H1 (cell line): ENCODE measurements around the gene DYNLT3. TPM values are rescaled to one million over a fixed set of nuclear protein-coding genes. Genes with fewer than 3 reads are reported as not detected.

Experiments
- CTCF ChIA-PET: fragments of 300-600 bp; sonication (Branson Sonifier 250); formaldehyde crosslinking; loops from one replicate; lab custom pipeline; 2021; ENCODE audit not compliant: partially characterized antibody; lab: Charles Lee
- POLR2A ChIA-PET: fragments of 300-600 bp; sonication (Branson Sonifier 250); formaldehyde crosslinking; loops from one replicate; lab custom pipeline; 2021; ENCODE audit warnings: inconsistent platforms; ENCODE audit not compliant: partially characterized antibody; lab: Charles Lee
- DNase-seq, 2 experiments: peaks; one replicate each; pipeline versions ENCODE4 v3.0.0 to v3.0.0-alpha.2; 2010 to 2022; ENCODE audit warnings: low spot score in 2 of 2, low read depth in 1 of 2, mixed read lengths in 1 of 2
- FAIRE-seq: peaks from 2 replicates; lab custom pipeline; 2011; peaks lifted over from hg19 to GRCh38; lab: Jason Lieb, UNC
- H2AFZ ChIP-seq: 2 replicates; pipeline ENCODE4 v1.8.1; 2012; ENCODE audit warnings: low read length, inconsistent platforms
- H2AK5ac ChIP-seq: 2 replicates; pipeline ENCODE4 v1.6.1; 2013; ENCODE audit warnings: low read depth, low read length
- H2BK120ac ChIP-seq: replicated peaks from 2 replicates; pipeline ENCODE3; 2013; ENCODE audit warnings: low read depth, low read length, inconsistent platforms
- H2BK12ac ChIP-seq: 2 replicates; pipeline ENCODE4 v1.6.1; 2013; ENCODE audit warnings: low read depth, low read length
- H2BK15ac ChIP-seq: 2 replicates; pipeline ENCODE4 v1.6.1; 2013; ENCODE audit warnings: low read length
- H2BK20ac ChIP-seq: 2 replicates; pipeline ENCODE4 v1.6.1; 2013; ENCODE audit warnings: low read length
- H2BK5ac ChIP-seq: 2 replicates; pipeline ENCODE4 v1.6.1; 2013; ENCODE audit warnings: low read depth, low read length
- H3K14ac ChIP-seq: 2 replicates; pipeline ENCODE4 v1.6.1; 2013; ENCODE audit warnings: inconsistent platforms; ENCODE audit not compliant: insufficient read length
- H3K18ac ChIP-seq: 2 replicates; pipeline ENCODE4 v1.6.1; 2013; ENCODE audit warnings: low read length; ENCODE audit errors: extremely low read depth
- H3K23ac ChIP-seq: 2 replicates; pipeline ENCODE4 v1.6.1; 2013; ENCODE audit warnings: inconsistent platforms; ENCODE audit not compliant: insufficient read length
- H3K23me2 ChIP-seq: 2 replicates; pipeline ENCODE4 v1.6.1; 2013; ENCODE audit warnings: low read depth, low read length
- H3K27ac ChIP-seq: 2 replicates; pipeline ENCODE4 v1.6.1; 2011; ENCODE audit warnings: low read depth, low read length, inconsistent platforms
- H3K27me3 ChIP-seq, 4 experiments: replicated peaks in 1 of 4; 1 replicate in 1 of 4; 2 replicates in 3 of 4; pipeline versions ENCODE4 v1.6.1 to v1.8.1; 2011 to 2013; ENCODE audit warnings: low read length in 3 of 4, mild to moderate bottlenecking in 3 of 4, inconsistent platforms in 2 of 4, mixed read lengths in 2 of 4, moderate library complexity in 1 of 4; ENCODE audit not compliant: control insufficient read depth in 3 of 4, insufficient read depth in 3 of 4; ENCODE audit errors: extremely low read depth in 1 of 4
- H3K36me3 ChIP-seq, 4 experiments: 2 replicates each; pipeline versions ENCODE4 v1.6.1 to v1.8.1; 2011 to 2013; ENCODE audit warnings: mild to moderate bottlenecking in 4 of 4, low read length in 3 of 4, moderate library complexity in 2 of 4, control low read depth in 1 of 4, inconsistent platforms in 1 of 4; ENCODE audit not compliant: insufficient read depth in 4 of 4, control insufficient read depth in 2 of 4
- H3K4ac ChIP-seq: replicated peaks from 2 replicates; pipeline ENCODE3; 2013; ENCODE audit warnings: low read length, low read depth, mixed read lengths, inconsistent platforms; ENCODE audit not compliant: insufficient read length
- H3K4me1 ChIP-seq, 4 experiments: replicated peaks in 1 of 4; 1 replicate in 1 of 4; 2 replicates in 3 of 4; pipeline versions ENCODE4 v1.6.1 to v1.8.1; 2011 to 2013; ENCODE audit warnings: low read length in 3 of 4, inconsistent platforms in 2 of 4, mixed read lengths in 1 of 4; ENCODE audit not compliant: insufficient read depth in 4 of 4, control insufficient read depth in 3 of 4
- H3K4me2 ChIP-seq, 2 experiments: 2 replicates each; pipeline versions ENCODE4 v1.6.1 to v1.8.1; 2011 to 2013; ENCODE audit warnings: low read depth in 2 of 2, low read length in 2 of 2, control low read depth in 1 of 2, inconsistent platforms in 1 of 2, mild to moderate bottlenecking in 1 of 2; ENCODE audit not compliant: insufficient read depth in 1 of 2
- H3K4me3 ChIP-seq, 4 experiments: fragments of 200-600, 300-600 bp in 1 of 4; sonication (generic), shearing (Covaris generic), sonication (Bioruptor Twin) in 1 of 4; 2 replicates each; pipeline versions ENCODE4 v1.5.1 to v1.8.1; 2011 to 2016; ENCODE audit warnings: low read length in 4 of 4, low read depth in 3 of 4, control low read depth in 2 of 4, inconsistent platforms in 2 of 4, mild to moderate bottlenecking in 2 of 4, mixed read lengths in 1 of 4, moderate library complexity in 1 of 4; ENCODE audit not compliant: insufficient read depth in 2 of 4; ENCODE audit errors: extremely low read depth in 1 of 4
- H3K56ac ChIP-seq: replicated peaks from 2 replicates; pipeline ENCODE3; 2013; ENCODE audit warnings: low read depth, mild to moderate bottlenecking, mixed read lengths, low read length, inconsistent platforms; ENCODE audit not compliant: insufficient read length
- H3K79me1 ChIP-seq: 2 replicates; pipeline ENCODE4 v1.6.1; 2013; ENCODE audit warnings: low read depth, low read length, control low read depth
- H3K79me2 ChIP-seq, 2 experiments: 2 replicates each; pipeline versions ENCODE4 v1.6.1 to v1.8.1; 2012 to 2013; ENCODE audit warnings: low read length in 2 of 2, mild to moderate bottlenecking in 2 of 2, inconsistent platforms in 1 of 2; ENCODE audit not compliant: insufficient read depth in 2 of 2, control insufficient read depth in 1 of 2
- H3K9ac ChIP-seq, 4 experiments: replicated peaks in 1 of 4; 1 replicate in 1 of 4; 2 replicates in 3 of 4; pipeline versions ENCODE4 v1.6.1 to v1.8.1; 2011 to 2013; ENCODE audit warnings: low read depth in 3 of 4, low read length in 3 of 4, control low read depth in 2 of 4, mild to moderate bottlenecking in 2 of 4, moderate library complexity in 2 of 4, inconsistent platforms in 1 of 4; ENCODE audit errors: extremely low read depth in 1 of 4
- H3K9me3 ChIP-seq, 2 experiments: 2 replicates each; pipeline versions ENCODE4 v1.6.1 to v1.8.1; 2012 to 2013; ENCODE audit warnings: mild to moderate bottlenecking in 2 of 2, moderate library complexity in 2 of 2, control low read depth in 1 of 2, inconsistent platforms in 1 of 2, low read depth in 1 of 2, low read length in 1 of 2, mixed read lengths in 1 of 2; ENCODE audit not compliant: insufficient read depth in 2 of 2
- H4K20me1 ChIP-seq, 2 experiments: replicated peaks in 1 of 2; 2 replicates each; pipeline versions ENCODE3 to v1.8.1; 2011 to 2013; ENCODE audit warnings: inconsistent platforms in 2 of 2, low read length in 2 of 2, mild to moderate bottlenecking in 1 of 2; ENCODE audit not compliant: insufficient read depth in 2 of 2, control insufficient read depth in 1 of 2
- H4K5ac ChIP-seq: 2 replicates; pipeline ENCODE4 v1.6.1; 2013; ENCODE audit warnings: low read length, low read depth, mixed read lengths, inconsistent platforms; ENCODE audit not compliant: insufficient read length
- H4K8ac ChIP-seq: 2 replicates; pipeline ENCODE4 v1.8.0; 2013; ENCODE audit warnings: mild to moderate bottlenecking, moderate library complexity, low read length, inconsistent platforms; ENCODE audit not compliant: insufficient read depth; ENCODE audit errors: extremely low read depth
- H4K91ac ChIP-seq: replicated peaks from 2 replicates; pipeline ENCODE3; 2013; ENCODE audit warnings: low read length, mixed read lengths, inconsistent platforms; ENCODE audit not compliant: insufficient read length
- ASH2L ChIP-seq: fragments of 200-600, 300-600 bp; sonication (generic); IDR thresholded peaks from one replicate; pipeline ENCODE4 v1.7.1; 2017; ENCODE audit warnings: low read length
- HDAC2 ChIP-seq, 2 experiments: fragments of 300-600 bp in 1 of 2; sonication (generic) in 1 of 2; IDR thresholded peaks; 2 replicates each; pipeline ENCODE4 v1.6.1; 2011 to 2012; ENCODE audit warnings: low read depth in 2 of 2, low read length in 2 of 2, mild to moderate bottlenecking in 2 of 2, moderate library complexity in 2 of 2, borderline replicate concordance in 1 of 2, inconsistent platforms in 1 of 2
- KDM1A ChIP-seq: fragments of 200-600, 300-600 bp; sonication (generic); IDR thresholded peaks from 2 replicates; pipeline ENCODE4 v1.7.1; 2016; ENCODE audit warnings: mild to moderate bottlenecking, low read length, borderline replicate concordance
- NRF1 ChIP-seq: IDR thresholded peaks from 2 replicates; pipeline ENCODE4 v1.6.1; 2011; ENCODE audit warnings: mild to moderate bottlenecking, low read depth, low read length, improper control_type of control experiment
- POLR2A ChIP-seq, 2 experiments: IDR thresholded peaks; 1 replicate in 1 of 2; 2 replicates in 1 of 2; pipeline ENCODE4 v1.6.1; 2011; ENCODE audit warnings: low read depth in 2 of 2, low read length in 2 of 2, mild to moderate bottlenecking in 2 of 2; ENCODE audit errors: control extremely low read depth in 1 of 2
- POLR2AphosphoS5 ChIP-seq: IDR thresholded peaks from 2 replicates; pipeline ENCODE4 v1.6.1; 2011; ENCODE audit warnings: low read depth, low read length
- RFX5 ChIP-seq: IDR thresholded peaks from 2 replicates; pipeline ENCODE4 v1.6.1; 2011; ENCODE audit warnings: low read depth, low read length, improper control_type of control experiment, borderline replicate concordance
- RXRA ChIP-seq: IDR thresholded peaks from 2 replicates; pipeline ENCODE4 v1.6.1; 2011; ENCODE audit warnings: low read depth, mild to moderate bottlenecking, low read length, moderate library complexity; ENCODE audit not compliant: insufficient read depth
- SIN3A ChIP-seq, 2 experiments: IDR thresholded peaks in 1 of 2; conservative IDR thresholded peaks in 1 of 2; 2 replicates each; pipeline ENCODE4 v1.6.1; 2011 to 2012; ENCODE audit warnings: low read length in 2 of 2, improper control_type of control experiment in 1 of 2, low read depth in 1 of 2, mild to moderate bottlenecking in 1 of 2
- SP1 ChIP-seq: IDR thresholded peaks from 2 replicates; pipeline ENCODE4 v1.6.1; 2011; ENCODE audit warnings: low read depth, low read length
- SP2 ChIP-seq: IDR thresholded peaks from 2 replicates; pipeline ENCODE4 v1.6.1; 2012; ENCODE audit warnings: mild to moderate bottlenecking, low read length, inconsistent platforms
- SP4 ChIP-seq: IDR thresholded peaks from 2 replicates; pipeline ENCODE4 v1.6.1; 2012; ENCODE audit warnings: low read length, inconsistent platforms
- WGBS, 2 experiments: shearing (Covaris generic) in 1 of 2; methylation state at CpG; one replicate each; pipeline versions ENCODE4 v1.1.6 to v1.1.7; 2013 to 2015; ENCODE audit warnings: low lambda C conversion rate in 2 of 2, mixed read lengths in 2 of 2, inconsistent platforms in 1 of 2, low coverage in 1 of 2, missing lambda C conversion rate in 1 of 2; ENCODE audit not compliant: insufficient replicate concordance in 2 of 2, insufficient coverage in 1 of 2, insufficient read length in 1 of 2; ENCODE audit errors: extremely low coverage in 1 of 2, missing lambda C conversion rate in 1 of 2; 5-methylcytosine and 5-hydroxymethylcytosine counted together
- polyA plus RNA-seq, 7 experiments: library from polyadenylated mRNA; depleted of rRNA in 3 of 7; stranded (reverse) in 5 of 7; unstranded in 2 of 7; fragments of >200 nt in 5 of 7; fragments of 200-250 nt in 2 of 7; gene quantifications; 1 replicate in 5 of 7; 2 replicates in 1 of 7; 4 replicates in 1 of 7; pipeline versions ENCODE4 v1.2.1 to v1.2.3, GENCODE V29; 2011 to 2013; ENCODE audit warnings: missing spikeins in 2 of 7, mixed read lengths in 2 of 7
- total RNA-seq: library from RNA; stranded (reverse); fragmentation: NEBNext Ultra II Directional; extraction: Animal tissue kit (Norgen Biotek cat#: 25700); gene quantifications from 2 replicates; pipeline ENCODE4 v1.2.1, GENCODE V29; 2021
- TF ChIP-seq, protein P1 (sequence below): IDR thresholded peaks from 2 replicates; pipeline ENCODE4 v1.6.1; 2012; ENCODE audit warnings: inconsistent platforms

The DYNLT3 gene
- total and polyA plus RNA-seq, 2 of the 8 experiments (the other 6 are each of a cell fraction or from before 2014, with no cell fraction given), result 2.3 to 3.5 TPM

DNA sequence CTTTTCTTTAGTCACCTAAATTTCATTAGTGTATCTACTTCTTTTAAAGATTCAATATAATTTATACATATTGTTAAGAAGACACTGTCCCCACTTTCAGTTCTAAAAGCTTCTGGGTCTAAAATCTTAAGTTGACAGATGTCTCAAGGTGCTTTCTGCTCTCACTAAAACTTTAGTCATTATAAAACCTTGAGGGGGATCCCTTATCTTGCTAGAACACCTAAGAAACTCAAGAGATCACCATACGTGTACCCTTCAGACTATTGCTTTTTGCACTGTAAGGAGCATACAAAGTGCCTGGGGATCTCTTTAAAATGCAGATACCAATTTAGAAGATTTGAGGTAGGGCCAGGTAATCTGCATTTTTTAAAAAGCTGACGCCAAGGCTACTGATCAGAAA is 37.4 kb downstream of the DYNLT3 start:
- Histone ChIP-seq H3K18ac (no peak overlapping the region), H3K4me2 (no peak overlapping the region), H2AFZ (no peak overlapping the region), H3K4me3 (no peak overlapping the region), H3K9me3 (no peaks in the 10 kb centered on the region), H4K8ac (no peak overlapping the region), H2BK12ac (no peak overlapping the region), H3K79me1 (no peaks in the 10 kb centered on the region), H4K91ac (no peak overlapping the region), H4K5ac (no peak overlapping the region), H3K79me2 (no peaks in the 10 kb centered on the region), H2BK120ac (no peak overlapping the region), H3K36me3 (no peaks in the 10 kb centered on the region), H3K23ac (no peak overlapping the region), H3K4ac (no peak overlapping the region), H3K9ac (no peak overlapping the region), H2BK20ac (no peak overlapping the region), H3K23me2 (no peaks in the 10 kb centered on the region), H2AK5ac (no peak overlapping the region), H2BK5ac (no peak overlapping the region), H3K27ac (no peak overlapping the region), H2BK15ac (no peak overlapping the region), H3K27me3 (no peaks in the 10 kb centered on the region), H3K14ac (no peak overlapping the region), H3K56ac (no peak overlapping the region), H4K20me1 (no peaks in the 10 kb centered on the region), H3K4me1 (no peaks in the 10 kb centered on the region)
- TF ChIP-seq POLR2AphosphoS5 (no peak), KDM1A (no peak), NRF1 (no peak), RFX5 (no peak), HDAC2 (IDR thresholded peaks at IDR 0.05; ENCODE audit: borderline replicate concordance in 1 of 2, low read depth in 2 of 2, low read length in 2 of 2) (no peak), ASH2L (no peak), SP2 (no peak), SP4 (no peak), SP1 (no peak), SIN3A (conservative IDR thresholded peaks at IDR 0.05 in 1 of 2, IDR thresholded peaks at IDR 0.05 in 1 of 2; ENCODE audit: low read depth in 1 of 2, low read length in 2 of 2) (no peak), RXRA (no peak), POLR2A (IDR thresholded peaks at IDR 0.05; ENCODE audit: control extremely low read depth in 1 of 2, low read depth in 2 of 2, low read length in 2 of 2) (no peak)
- TF ChIP-seq, protein P1, sequence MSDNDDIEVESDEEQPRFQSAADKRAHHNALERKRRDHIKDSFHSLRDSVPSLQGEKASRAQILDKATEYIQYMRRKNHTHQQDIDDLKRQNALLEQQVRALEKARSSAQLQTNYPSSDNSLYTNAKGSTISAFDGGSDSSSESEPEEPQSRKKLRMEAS, result no peak
- WGBS, 2 experiments, result 92% methylated on average over 2 of the region's 2 CpGs; no CpG with 5 or more reads in 1 of the 2 experiments
- POLR2A ChIA-PET, result no interaction called here
- no peak for DNase-seq
- CTCF ChIA-PET, result no interaction called here
- no peak for FAIRE-seq
